ENCODE results near the gene UBE2QL1. TPM values are rescaled to one million over a fixed set of nuclear protein-coding genes. Genes with fewer than 3 reads are reported as not detected.

Gene UBE2QL1
- total RNA-seq, 4 donors from 2014 or later = 0.68 to 3.6 (median 1.5) TPM

- no peak for TF ChIP-seq CTCF (IDR thresholded peaks at IDR 0.05; ENCODE audit: low read depth)
Measured at GRCh38 chr5:6480133-6481051, 31.7 kb downstream of the UBE2QL1 start.

DNA sequence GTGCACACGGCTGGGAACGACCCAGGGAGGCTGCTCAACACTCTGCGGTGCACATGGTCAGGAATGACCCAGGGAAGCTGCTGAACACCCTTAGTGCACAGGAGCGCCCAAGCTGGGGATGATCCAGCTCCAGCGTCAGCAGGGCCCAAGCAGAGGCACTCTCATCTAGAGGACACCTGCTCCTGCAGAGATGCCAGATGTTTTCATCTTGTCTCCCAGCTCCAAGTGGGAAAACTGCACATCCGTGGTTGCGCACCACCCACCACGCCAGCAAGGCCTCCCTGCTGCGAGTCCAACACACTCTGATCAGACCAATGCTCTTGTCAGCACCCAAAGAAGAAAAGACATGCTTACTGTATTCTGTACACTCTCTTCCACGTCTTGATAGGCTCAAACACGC lies 34.1 kb downstream of the UBE2QL1 start:
- no peak for TF ChIP-seq CTCF (IDR thresholded peaks at IDR 0.05; ENCODE audit: low read depth)

DNA sequence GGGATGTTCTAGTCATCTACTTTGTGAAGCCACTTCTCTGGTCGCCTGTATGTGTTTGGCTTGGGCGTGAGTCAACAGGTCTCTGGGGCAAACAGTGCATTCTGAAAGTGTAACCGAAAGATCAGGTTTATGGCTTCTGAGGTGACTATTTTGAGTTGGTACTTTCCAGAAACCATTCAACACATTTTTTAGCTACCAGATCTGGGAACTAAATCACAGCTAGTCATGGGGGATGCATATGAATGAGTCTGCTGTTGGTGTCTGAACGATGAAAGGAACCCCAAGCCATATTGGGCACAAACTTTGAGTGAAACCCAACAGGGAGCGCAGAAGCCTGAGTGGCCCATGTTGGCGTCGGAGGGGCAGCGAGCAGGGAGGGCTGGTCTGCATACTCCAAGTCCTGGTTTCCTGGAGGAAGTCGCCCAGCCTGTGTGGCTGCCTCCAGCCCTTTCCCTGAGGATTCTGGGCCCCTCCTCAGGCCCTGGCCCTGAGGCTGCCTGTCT lies 35.3 kb downstream of the UBE2QL1 start:
- no peak for TF ChIP-seq CTCF (IDR thresholded peaks at IDR 0.05; ENCODE audit: low read depth)

- no peak for TF ChIP-seq CTCF (IDR thresholded peaks at IDR 0.05; ENCODE audit: low read depth)
Measured at GRCh38 chr5:6484446-6484845, 35.8 kb downstream of the UBE2QL1 start.

- TF ChIP-seq CTCF (IDR thresholded peaks at IDR 0.05; ENCODE audit: low read depth) = no peak
Measured at GRCh38 chr5:6484899-6485298, 36.2 kb downstream of the UBE2QL1 start.

- no peak for TF ChIP-seq CTCF (IDR thresholded peaks at IDR 0.05; ENCODE audit: low read depth)
Measured at GRCh38 chr5:6485441-6485840, 36.8 kb downstream of the UBE2QL1 start.

DNA sequence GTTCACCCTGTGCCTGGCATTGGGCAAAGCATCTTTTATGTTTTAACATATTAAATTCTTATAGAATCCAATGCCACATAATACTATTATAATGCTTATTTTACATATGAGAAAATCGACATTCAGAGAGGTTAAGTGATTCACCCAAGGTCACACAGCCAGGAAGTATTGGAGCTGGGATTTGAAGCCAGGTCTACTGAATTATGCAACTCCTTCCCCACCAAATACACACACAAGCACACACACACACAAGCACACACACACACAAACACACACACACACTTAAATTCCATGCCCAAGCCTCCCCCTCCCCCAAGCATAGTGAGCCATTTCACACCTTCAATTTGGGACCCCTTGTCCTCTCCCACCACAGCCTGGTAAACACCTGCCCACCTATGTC lies 37.4 kb downstream of the UBE2QL1 start:
- TF ChIP-seq CTCF (IDR thresholded peaks at IDR 0.05; ENCODE audit: low read depth) = no peak
